ENCODE results near the gene COL23A1. TPM values are rescaled to one million over a fixed set of nuclear protein-coding genes. Genes with fewer than 3 reads are reported as not detected.

The COL23A1 gene
- total RNA-seq, 1 donor from 2014 or later = 2.0 TPM

GRCh38 chr5:178238313-178238635, 351.9 kb downstream of the COL23A1 start:
- Histone ChIP-seq H3K4me1 (peaks cover 59% of the 10 kb centered on the region), H3K27me3 (no peaks in the 10 kb centered on the region), H3K36me3 (no peaks in the 10 kb centered on the region), H3K9me3 (no peaks in the 10 kb centered on the region), H3K27ac (no peak overlapping the region), H3K4me3 (no peak overlapping the region)
- no peak for TF ChIP-seq CTCF (IDR thresholded peaks at IDR 0.05)
- DNase-seq (no peak), ATAC-seq (no peak)
- intact Hi-C loops (cut with DNase I) = no loop called here

GRCh38 chr5:178237431-178238312, 352.5 kb downstream of the COL23A1 start:
- intact Hi-C loops (cut with DNase I) = no loop called here
- H3K4me3 ChIP-seq = no peak overlapping the region
- H3K36me3 ChIP-seq = no peaks in the 10 kb centered on the region
- peaks cover 59% of the 10 kb centered on the region for H3K4me1 ChIP-seq
- no peak for TF ChIP-seq CTCF (IDR thresholded peaks at IDR 0.05)
- ATAC-seq (no peak), DNase-seq (no peak)
- no peaks in the 10 kb centered on the region for H3K9me3 ChIP-seq
- H3K27ac ChIP-seq = no peak overlapping the region
- H3K27me3 ChIP-seq = no peaks in the 10 kb centered on the region

- H3K4me3 ChIP-seq = no peak overlapping the region
- no peak for TF ChIP-seq CTCF (IDR thresholded peaks at IDR 0.05)
- peaks cover 59% of the 10 kb centered on the region for H3K4me1 ChIP-seq
- peak; percentile 79 for DNase-seq
- H3K36me3 ChIP-seq = no peaks in the 10 kb centered on the region
- ATAC-seq = peak; percentile 19
- H3K9me3 ChIP-seq = no peaks in the 10 kb centered on the region
- peak overlapping the region; percentile 30 for H3K27ac ChIP-seq
- H3K27me3 ChIP-seq = no peaks in the 10 kb centered on the region
- intact Hi-C loops (cut with DNase I) = no loop called here
Observed at GRCh38 chr5:178236679-178237078, 353.5 kb downstream of the COL23A1 start.

- DNase-seq = no peak
- Histone ChIP-seq H3K4me1 (peaks cover 63% of the 10 kb centered on the region), H3K27me3 (no peaks in the 10 kb centered on the region), H3K27ac (peak overlapping the region; percentile 30), H3K9me3 (no peaks in the 10 kb centered on the region), H3K36me3 (peaks cover 3% of the 10 kb centered on the region), H3K4me3 (no peak overlapping the region)
- intact Hi-C loops (cut with DNase I) = no loop called here
- TF ChIP-seq CTCF (IDR thresholded peaks at IDR 0.05) = no peak
- no peak for ATAC-seq
Observed at GRCh38 chr5:178236126-178236525, 354.1 kb downstream of the COL23A1 start.

- intact Hi-C loops (cut with DNase I) = no loop called here
- H3K36me3 ChIP-seq = peaks cover 8% of the 10 kb centered on the region
- H3K4me3 ChIP-seq = no peak overlapping the region
- ATAC-seq (no peak), DNase-seq (no peak)
- peaks cover 64% of the 10 kb centered on the region for H3K4me1 ChIP-seq
- H3K27ac ChIP-seq = no peak overlapping the region
- no peaks in the 10 kb centered on the region for H3K27me3 ChIP-seq
- no peaks in the 10 kb centered on the region for H3K9me3 ChIP-seq
- no peak for TF ChIP-seq CTCF (IDR thresholded peaks at IDR 0.05)
Observed at GRCh38 chr5:178235588-178235974, 354.6 kb downstream of the COL23A1 start.
